ENCODE measurements around the gene GBGT1.

- TF ChIP-seq POLR2AphosphoS5 (IDR thresholded peaks at IDR 0.05) (peak; percentile 88 to 96 (median 90)), POLR2A (IDR thresholded peaks at IDR 0.05) (no peak), CTCF (IDR thresholded peaks at IDR 0.05) (no peak), EP300 (IDR thresholded peaks at IDR 0.05) (peak; percentile 5)
Measured at GRCh38 chr9:133133681-133134387, 29.9 kb downstream of the GBGT1 start.

Data from stomach (tissue), 4 donors.